ENCODE results near the gene BTF3. TPM values are rescaled to one million over a fixed set of nuclear protein-coding genes. Genes with fewer than 3 reads are reported as not detected.

BTF3 gene
- total and polyA plus RNA-seq, 9 of the 15 experiments (the other 6 are each of a cell fraction or from before 2014, with no cell fraction given): 534 to 1,637 (median 848) TPM

DNA sequence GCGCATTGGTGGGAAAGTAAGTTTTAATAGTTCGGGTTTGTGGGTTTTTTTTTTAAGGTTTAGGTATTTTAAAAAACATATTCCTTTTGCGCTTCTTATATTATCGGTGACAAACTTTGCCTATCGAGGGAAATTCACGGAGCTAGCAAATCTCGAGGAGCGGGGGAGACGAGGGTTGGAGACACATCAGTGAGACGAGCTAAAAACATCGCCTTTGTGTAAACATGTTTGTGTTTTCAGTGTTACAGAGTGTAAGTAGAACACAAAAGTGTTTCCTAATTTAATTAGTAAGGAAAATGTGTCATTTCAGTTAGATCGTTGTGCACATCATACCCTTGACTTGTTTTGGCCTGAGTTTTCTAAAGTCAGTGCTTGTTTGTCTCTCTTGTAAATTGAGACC, 945 bp downstream of the BTF3 start:
- 0% methylated on average over 12 of the region's 12 CpGs for WGBS (ENCODE audit: insufficient coverage, low coverage, missing lambda C conversion rate)
- intact Hi-C loops (cut with micrococcal nuclease) (loop anchor here (5.0 kb wide), 1 partner anchor 47 kb away; no protein-coding TSS in a partner anchor), in situ Hi-C loops (cut with MboI) (no loop called here)
- no peak for FAIRE-seq
- ATAC-seq: no peak
- peak in 1 of 4 experiments; percentile 21 for DNase-seq (ENCODE audit: extremely low read depth in 1 of 4, low spot score in 3 of 4)
- TF ChIP-seq POU5F1 (IDR thresholded peaks at IDR 0.05; ENCODE audit: borderline replicate concordance, low read depth, low read length, partially characterized antibody) (no peak), SMARCA5 (IDR thresholded peaks at IDR 0.05) (no peak), FOXA3 (CRISPR knock-in tag; conservative IDR thresholded peaks at IDR 0.05 in 1 of 2, IDR thresholded peaks at IDR 0.05 in 1 of 2) (no peak), ZNF224 (CRISPR knock-in tag; IDR thresholded peaks at IDR 0.05) (no peak)
- TF ChIP-seq, protein P1, sequence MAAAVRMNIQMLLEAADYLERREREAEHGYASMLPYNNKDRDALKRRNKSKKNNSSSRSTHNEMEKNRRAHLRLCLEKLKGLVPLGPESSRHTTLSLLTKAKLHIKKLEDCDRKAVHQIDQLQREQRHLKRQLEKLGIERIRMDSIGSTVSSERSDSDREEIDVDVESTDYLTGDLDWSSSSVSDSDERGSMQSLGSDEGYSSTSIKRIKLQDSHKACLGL (CRISPR knock-in tag; IDR thresholded peaks at IDR 0.05; ENCODE audit: borderline replicate concordance, poor library complexity, severe bottlenecking): no peak
- TF ChIP-seq, protein P2, sequence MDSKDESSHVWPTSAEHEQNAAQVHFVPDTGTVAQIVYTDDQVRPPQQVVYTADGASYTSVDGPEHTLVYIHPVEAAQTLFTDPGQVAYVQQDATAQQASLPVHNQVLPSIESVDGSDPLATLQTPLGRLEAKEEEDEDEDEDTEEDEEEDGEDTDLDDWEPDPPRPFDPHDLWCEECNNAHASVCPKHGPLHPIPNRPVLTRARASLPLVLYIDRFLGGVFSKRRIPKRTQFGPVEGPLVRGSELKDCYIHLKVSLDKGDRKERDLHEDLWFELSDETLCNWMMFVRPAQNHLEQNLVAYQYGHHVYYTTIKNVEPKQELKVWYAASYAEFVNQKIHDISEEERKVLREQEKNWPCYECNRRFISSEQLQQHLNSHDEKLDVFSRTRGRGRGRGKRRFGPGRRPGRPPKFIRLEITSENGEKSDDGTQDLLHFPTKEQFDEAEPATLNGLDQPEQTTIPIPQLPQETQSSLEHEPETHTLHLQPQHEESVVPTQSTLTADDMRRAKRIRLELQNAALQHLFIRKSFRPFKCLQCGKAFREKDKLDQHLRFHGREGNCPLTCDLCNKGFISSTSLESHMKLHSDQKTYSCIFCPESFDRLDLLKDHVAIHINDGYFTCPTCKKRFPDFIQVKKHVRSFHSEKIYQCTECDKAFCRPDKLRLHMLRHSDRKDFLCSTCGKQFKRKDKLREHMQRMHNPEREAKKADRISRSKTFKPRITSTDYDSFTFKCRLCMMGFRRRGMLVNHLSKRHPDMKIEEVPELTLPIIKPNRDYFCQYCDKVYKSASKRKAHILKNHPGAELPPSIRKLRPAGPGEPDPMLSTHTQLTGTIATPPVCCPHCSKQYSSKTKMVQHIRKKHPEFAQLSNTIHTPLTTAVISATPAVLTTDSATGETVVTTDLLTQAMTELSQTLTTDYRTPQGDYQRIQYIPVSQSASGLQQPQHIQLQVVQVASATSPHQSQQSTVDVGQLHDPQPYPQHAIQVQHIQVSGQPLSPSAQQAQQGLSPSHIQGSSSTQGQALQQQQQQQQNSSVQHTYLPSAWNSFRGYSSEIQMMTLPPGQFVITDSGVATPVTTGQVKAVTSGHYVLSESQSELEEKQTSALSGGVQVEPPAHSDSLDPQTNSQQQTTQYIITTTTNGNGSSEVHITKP (IDR thresholded peaks at IDR 0.05; ENCODE audit: partially characterized antibody): peak; percentile 75
- TF ChIP-seq, protein P3, sequence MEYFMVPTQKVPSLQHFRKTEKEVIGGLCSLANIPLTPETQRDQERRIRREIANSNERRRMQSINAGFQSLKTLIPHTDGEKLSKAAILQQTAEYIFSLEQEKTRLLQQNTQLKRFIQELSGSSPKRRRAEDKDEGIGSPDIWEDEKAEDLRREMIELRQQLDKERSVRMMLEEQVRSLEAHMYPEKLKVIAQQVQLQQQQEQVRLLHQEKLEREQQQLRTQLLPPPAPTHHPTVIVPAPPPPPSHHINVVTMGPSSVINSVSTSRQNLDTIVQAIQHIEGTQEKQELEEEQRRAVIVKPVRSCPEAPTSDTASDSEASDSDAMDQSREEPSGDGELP (CRISPR knock-in tag; IDR thresholded peaks at IDR 0.05; ENCODE audit: borderline replicate concordance): no peak
- Histone ChIP-seq H4K20me1 (replicated peaks; ENCODE audit: control insufficient read depth, insufficient read depth, low read length) (peaks cover 9% of the 10 kb centered on the region; the same call in 1 of the 2 replicates), H3K79me2 (ENCODE audit: control insufficient read depth, insufficient read depth, low read length) (peaks cover 63% of the 10 kb centered on the region), H3K9me1 (ENCODE audit: control insufficient read depth, insufficient read depth, low read length) (no peaks in the 10 kb centered on the region), H3K4me3 (peak overlapping the region; percentile 93), H3K27ac (ENCODE audit: extremely low read depth, low read depth, low read length) (peak overlapping the region; percentile 98), H3K9ac (ENCODE audit: insufficient read depth in 1 of 2, low read depth in 2 of 2, low read length in 2 of 2) (peak overlapping the region; percentile 99 to 100), H3K4me2 (ENCODE audit: insufficient read depth, low read length) (peak overlapping the region; percentile 85), H3K27me3 (ENCODE audit: control insufficient read depth in 2 of 2, insufficient read depth in 2 of 2, low read length in 2 of 2) (no peaks in the 10 kb centered on the region), H3K4me1 (replicated peaks in 1 of 2; ENCODE audit: control insufficient read depth in 2 of 2, insufficient read depth in 2 of 2, low read length in 2 of 2) (peaks cover 3% of the 10 kb centered on the region in 2 experiments; a peak in 4 of 5 replicates), H3K36me3 (ENCODE audit: control insufficient read depth, insufficient read depth, low read length) (peaks cover 50% of the 10 kb centered on the region), H3K9me3 (replicated peaks; ENCODE audit: control insufficient read depth, insufficient read depth, low read depth, low read length) (no peaks in the 10 kb centered on the region), H2AFZ (ENCODE audit: low read depth, low read length) (no peak overlapping the region)
- ChIA-PET POLR2A (interaction anchor here (0.5 to 3.4 kb wide), 9 partner anchors 8 to 151 kb away, joined by 3 to 29 read pairs (median 7); partner anchors contain the start of gene FOXD1), CTCF (ENCODE audit: low intra/inter-chr PET ratio) (interaction anchor here (0.7 kb wide), 1 partner anchor 297 kb away, joined by 3 read pairs; no protein-coding TSS in a partner anchor)
- BruUV-seq (replicated peaks): no TSS peak
